GM19023 (cell line): ENCODE data around the gene AJM1.

Experiments used
- ATAC-seq: cut with Tn5 transposase; IDR thresholded peaks from one replicate; pipeline ENCODE4 v1.9.1; 2021; ENCODE audit warnings: mild to moderate bottlenecking, moderate library complexity; ENCODE audit not compliant: unreplicated experiment

AJM1 gene

GRCh38 chr9:136807281-136808074, 34.8 kb upstream of the AJM1 start, which contains the start of gene RABL6:
TSS of gene RABL6 (plus strand) at chr9:136807948. CDS start at chr9:136808197, 249 bp downstream.
- peak; percentile 78 for ATAC-seq

DNA sequence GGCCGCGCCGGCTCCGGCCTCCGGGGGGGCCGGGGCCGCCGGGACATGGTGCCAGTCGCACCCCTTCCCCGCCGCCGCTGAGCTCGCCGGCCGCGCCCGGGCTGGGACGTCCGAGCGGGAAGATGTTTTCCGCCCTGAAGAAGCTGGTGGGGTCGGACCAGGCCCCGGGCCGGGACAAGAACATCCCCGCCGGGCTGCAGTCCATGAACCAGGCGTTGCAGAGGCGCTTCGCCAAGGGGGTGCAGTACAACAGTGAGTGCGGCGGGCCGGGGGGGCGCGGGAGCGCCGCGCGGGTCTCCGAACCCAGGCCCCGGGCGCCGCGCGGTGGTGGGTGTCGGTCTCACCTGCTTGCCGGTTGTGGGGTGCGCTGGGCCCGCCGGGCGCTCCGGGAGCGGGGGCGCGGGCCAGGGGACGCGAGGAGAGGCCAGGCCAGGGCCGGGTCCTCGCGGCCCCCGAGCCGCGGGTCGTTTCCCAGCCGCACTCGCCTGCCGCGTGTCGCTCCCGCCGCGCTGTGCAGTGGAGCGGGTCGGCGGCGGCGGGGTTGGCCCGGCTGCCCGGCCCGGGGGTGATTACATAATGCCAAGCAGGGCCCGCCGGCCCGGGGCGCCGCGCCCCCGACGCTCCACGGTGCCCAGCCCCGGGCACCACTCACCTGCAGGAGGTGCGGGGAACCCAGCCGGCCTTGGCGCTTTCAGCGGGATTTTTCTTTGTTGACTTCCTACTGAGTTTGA, 34.0 kb upstream of the AJM1 start:
- peak; percentile 31 for ATAC-seq

DNA sequence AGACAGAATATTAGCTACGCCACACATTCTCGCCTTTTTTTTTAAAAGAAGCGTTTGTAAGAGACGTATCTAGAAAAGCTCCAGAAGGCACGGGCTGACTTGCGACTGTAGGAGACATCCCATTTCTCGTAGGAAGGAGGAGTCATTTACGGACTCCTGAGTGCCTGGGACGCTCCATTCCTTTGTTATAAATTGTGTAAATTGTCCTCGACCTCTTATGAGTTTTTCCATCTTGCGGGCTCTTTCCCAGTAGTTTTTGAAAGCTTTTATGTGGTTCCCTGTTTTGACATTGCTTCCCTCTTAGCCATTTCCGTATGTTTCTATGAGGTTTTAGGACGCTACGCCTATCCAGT, 33.5 kb upstream of the AJM1 start:
- ATAC-seq = no peak

- ATAC-seq = no peak
Observed at GRCh38 chr9:136814725-136815421, 27.4 kb upstream of the AJM1 start.

DNA sequence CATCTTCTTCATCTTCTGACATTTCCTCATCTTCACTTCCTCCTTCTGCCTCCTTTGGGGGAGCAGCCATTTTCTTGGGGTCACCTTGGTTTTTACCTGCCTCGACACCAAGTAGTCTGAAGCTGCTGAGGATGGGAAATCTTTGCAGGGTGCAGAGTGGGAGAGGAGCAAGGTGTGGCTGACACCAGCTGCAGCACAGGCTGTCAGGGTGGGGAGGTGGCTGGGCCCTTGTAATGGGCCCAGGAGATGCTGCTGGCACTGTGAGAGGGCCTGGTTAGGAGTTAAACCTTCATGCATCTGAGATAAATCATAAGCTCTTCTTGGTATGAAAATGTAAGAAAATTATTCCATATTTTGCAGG, 26.9 kb upstream of the AJM1 start:
- no peak for ATAC-seq

DNA sequence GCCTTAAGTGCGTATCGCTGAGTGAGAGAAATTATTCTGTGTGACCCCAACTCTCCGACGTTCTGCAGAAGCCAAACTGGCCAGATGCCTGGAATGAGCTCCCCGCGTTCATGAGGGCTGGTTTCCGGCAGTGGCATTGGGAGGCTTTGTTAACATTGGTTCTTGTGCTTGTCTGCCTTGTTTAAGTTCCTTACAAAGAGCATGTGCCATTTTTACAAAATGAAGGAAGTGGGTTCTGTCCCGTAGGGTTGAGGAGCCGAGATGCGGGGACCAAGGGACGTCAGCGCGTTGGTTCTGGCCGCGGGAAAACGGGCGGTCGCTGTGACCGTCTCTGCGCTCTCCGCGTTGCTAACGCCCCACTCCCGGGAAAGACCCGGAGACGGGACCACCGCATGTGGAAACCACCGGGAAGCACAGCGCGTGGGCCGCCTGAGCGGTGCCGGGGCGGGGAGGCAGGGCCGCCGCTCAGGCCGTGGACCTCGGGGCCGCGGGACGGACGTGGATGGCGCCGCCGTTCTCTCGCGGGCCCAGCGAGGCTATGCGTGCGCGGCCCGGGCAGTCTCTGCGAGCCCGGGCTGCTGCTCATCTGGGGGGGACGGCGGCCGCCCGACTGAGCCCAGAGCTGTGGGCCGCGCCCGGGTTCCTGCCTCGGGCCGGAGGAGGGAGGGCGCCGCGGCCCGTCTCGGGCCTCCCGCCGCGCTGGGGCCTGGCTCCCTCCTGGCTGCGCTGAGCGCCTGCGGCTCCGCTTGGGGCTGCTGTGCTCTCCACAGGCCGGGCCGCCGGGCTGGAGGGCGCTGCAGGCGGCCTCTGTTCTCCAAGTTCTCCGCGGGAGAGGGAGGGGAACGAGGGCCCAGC, 21.1 kb upstream of the AJM1 start:
- ATAC-seq = no peak

- no peak for ATAC-seq
Observed at GRCh38 chr9:136821826-136822544, 20.3 kb upstream of the AJM1 start.

DNA sequence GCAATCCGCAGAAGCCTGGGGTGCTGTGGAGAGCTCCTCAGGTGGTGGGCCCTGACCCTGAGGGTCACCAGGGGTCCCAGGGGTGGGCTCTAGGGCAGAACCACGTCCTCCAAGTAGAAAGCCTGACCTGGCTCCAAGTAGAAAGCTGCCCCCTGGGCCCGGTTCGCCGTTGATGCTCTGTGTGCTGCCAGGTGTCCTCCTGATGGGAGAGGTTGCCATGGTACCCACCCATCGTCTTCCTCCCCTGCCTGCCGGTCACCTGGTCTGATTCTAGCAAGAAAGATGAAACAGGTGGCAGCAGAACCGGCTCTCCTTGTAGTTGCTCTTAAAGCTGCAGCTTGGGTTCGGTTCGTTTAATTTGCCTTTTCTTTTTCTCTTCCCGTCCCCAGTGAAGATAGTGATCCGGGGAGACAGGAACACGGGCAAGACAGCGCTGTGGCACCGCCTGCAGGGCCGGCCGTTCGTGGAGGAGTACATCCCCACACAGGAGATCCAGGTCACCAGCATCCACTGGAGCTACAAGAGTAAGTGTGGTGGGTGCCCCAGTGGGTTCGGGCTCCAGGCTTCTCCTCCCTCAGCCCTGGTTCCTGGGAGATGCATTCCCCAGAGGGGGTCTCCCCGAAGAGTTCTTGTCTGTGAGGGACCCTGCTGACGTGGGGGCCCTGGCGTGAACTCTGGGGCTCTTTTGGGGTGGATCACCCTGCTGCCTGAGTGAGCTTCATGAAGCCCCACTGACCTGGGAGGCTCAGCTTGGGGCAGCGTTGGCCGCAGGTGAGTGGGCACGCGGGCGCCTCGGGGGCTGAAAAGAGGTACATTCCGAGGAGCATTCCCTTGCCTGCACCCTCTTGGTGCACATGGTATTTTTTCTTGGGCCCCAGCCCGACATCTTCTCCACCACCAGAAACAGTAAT, 18.9 kb upstream of the AJM1 start:
- no peak for ATAC-seq

- no peak for ATAC-seq
Observed at GRCh38 chr9:136824496-136825225, 17.6 kb upstream of the AJM1 start.

DNA sequence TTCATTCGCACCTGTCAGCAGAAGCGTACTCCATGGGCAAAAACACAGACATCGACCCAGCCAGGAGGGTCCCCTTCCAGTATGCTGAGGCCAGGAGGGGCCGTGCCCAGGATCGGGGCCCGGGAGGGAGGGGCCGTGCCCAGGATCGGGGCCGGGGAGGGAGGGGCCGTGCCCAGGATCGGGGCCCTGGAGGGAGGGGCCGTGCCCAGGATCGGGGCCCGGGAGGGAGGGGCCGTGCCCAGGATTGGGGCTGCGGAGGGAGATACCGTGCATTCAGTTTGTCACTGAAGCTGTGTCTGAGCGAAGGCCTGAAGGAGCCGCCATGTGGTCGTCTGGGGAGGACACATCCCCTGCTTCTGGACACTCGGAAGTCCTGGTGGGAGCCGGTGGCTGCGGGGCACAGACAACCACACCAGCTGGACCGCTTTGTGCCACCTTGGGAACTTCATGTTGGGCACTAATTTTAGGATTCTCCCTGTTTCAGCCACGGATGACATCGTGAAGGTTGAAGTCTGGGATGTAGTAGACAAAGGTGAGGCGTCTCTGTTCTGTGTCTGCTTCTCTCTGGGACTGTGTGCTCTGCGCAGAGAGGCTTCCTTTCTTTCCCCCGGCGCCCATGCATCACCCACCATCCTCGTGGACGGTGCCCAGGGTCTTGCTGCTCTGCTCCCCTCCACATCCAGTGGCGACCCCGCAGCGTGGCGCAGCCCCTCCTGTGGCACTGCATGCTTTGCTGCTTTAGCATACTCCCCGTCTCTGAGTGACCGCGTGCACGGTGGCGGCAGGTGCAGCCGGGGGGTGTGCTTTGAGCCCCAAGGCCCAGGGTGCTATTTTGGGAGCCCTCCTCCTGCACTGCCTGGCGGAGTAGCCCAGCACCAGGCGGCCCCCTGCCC, 16.7 kb upstream of the AJM1 start:
- no peak for ATAC-seq

- no peak for ATAC-seq
Observed at GRCh38 chr9:136826188-136826541, 16.1 kb upstream of the AJM1 start.

DNA sequence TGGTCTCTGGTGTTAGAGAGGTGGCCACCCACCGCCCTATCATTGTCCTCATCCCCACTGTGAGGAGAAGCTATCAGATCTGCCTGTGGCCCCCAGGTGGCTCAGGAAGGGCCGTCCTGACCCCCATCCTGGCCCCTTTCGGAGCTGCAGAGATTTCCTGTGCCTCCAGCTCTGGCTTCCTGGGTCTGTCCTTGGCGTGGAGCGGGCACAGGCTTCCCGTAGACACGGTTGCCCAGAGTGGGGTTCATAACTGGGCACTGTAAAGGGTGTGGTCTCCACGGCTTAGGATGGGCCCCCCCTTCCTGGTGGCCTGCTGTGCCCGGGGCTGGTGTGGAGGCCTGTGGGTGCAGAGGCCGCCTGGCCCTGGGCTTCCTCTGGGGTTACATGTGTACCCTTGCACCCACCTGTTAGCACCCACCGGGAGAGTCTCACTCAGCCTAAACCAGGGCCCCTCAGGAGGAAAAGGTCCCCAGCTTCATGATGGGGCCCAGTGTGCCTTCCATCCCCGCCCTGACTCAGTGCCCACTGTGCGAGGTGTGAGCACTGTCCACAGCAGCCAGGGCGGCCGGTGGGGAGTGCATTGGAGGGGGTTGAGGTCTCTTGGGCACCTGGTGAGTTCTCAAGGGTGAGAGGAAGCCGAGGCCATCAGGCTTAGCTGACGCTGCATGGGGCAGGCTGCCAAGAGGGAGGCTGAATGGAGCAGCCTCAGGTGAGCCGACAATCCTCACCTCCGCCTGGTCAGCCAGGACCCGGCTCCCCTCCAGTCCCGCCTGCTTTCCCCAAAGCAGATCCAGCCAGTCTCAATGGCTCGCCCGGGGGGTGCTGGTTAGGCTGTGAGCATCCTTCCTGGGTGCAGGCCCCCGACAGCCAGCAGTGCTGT, 15.3 kb upstream of the AJM1 start:
- no peak for ATAC-seq

DNA sequence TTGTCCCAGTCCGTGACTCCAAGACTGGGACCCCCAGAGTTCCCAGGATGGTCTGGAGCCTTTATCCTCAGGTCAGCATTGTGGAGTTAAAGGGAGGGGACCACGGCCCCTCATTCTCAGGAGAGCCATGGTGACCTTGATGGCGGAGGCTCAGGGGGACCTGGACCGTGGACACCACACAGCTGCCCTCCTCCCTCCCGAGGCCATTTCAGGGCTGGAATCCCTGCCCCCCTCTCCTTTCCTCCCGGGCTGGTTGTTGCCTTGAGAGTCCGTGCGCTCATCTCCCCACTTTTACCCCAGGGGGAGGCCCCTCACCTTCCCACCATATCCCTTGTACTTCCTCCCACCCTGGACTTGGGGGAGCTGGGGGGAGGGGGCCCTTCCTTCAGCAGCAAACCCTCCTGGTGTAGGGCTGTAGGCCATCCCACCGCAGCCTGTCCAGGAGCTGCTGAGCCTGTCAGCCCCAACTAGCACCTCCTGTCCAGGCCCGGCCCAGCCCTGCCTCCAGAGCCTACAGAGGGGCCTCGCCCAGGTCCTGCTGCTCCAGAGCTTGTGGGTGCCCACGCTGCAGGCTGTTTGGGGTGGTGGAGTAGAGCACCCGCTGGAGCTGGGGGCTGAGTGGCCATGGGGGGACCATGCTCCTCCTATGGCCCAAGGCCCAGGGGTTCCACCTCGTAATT, 14.3 kb upstream of the AJM1 start:
- no peak for ATAC-seq

DNA sequence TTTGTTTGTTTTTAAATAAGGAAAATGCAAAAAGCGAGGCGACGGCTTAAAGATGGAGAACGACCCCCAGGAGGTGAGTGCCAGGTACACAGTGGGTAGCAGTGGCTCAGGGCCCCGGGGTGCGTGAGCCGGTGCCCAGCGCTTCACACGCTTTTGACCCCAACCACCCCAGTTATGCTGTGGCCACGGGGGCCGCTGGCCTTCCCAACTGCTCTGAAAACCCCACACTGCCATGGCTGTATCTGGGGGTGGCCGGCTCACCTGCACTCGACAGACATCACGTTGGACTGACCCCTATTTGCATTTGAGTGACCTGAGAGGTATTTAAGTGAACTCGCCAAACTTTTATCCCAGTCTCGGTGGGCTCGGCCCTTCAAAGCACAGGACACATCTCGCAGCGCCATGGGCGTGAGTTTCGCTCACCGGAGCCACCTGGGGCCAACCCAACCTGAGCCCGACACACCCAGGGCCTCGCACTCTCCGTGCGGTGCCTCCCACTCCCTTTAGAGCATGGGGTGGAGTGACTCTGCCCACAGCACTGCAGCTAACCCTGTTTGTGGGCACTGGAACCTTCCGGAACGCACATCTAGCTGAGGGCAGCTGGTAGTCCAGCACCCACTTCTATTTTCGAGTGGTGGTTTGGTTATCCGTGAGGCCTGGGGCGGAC, 13.7 kb upstream of the AJM1 start:
- ATAC-seq = no peak

- ATAC-seq = no peak
Observed at GRCh38 chr9:136829412-136829811, 12.9 kb upstream of the AJM1 start.
